ENCODE measurements around the gene PMM1.

PMM1 gene

GRCh38 chr22:41625577-41625976 is 35.9 kb upstream of the PMM1 start:
- no peak overlapping the region for H3K4me3 ChIP-seq (ENCODE audit: low read depth, low read length)
- no peak overlapping the region for H3K27ac ChIP-seq
- no peaks in the 10 kb centered on the region for H3K9me3 ChIP-seq (ENCODE audit: control insufficient read depth, low read length)
- TF ChIP-seq CTCF (IDR thresholded peaks at IDR 0.05), result no peak
- no peaks in the 10 kb centered on the region for H3K36me3 ChIP-seq (ENCODE audit: control insufficient read depth, insufficient read depth, low read length)
- H3K9ac ChIP-seq, result no peak overlapping the region
- no peak overlapping the region for H3K4me2 ChIP-seq (ENCODE audit: low read length)
- peaks cover 4% of the 10 kb centered on the region for H3K4me1 ChIP-seq
- H3K27me3 ChIP-seq (ENCODE audit: control insufficient read depth, insufficient read depth, low read length), result no peaks in the 10 kb centered on the region
- peaks cover 31% of the 10 kb centered on the region for H3K79me2 ChIP-seq
- no peak overlapping the region for H2AFZ ChIP-seq

DNA sequence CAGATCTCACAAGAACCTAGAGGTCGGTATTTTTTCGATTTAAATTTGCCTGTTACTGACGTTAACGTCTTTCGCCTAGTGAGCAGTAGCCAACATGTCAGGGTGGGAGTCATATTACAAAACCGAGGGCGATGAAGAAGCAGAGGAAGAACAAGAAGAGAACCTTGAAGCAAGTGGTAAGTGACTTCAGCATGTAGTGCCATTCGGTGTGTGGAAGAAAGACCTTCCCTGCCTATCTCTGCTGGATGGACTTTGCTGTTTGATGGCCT is 32.2 kb upstream of the PMM1 start:
- Histone ChIP-seq H3K4me1 (peaks cover 10% of the 10 kb centered on the region), H3K4me2 (ENCODE audit: low read length) (peak overlapping the region; percentile 93), H3K9me3 (ENCODE audit: control insufficient read depth, low read length) (no peaks in the 10 kb centered on the region), H2AFZ (peak overlapping the region; percentile 95), H3K4me3 (ENCODE audit: low read depth, low read length) (peak overlapping the region; percentile 100), H3K36me3 (ENCODE audit: control insufficient read depth, insufficient read depth, low read length) (no peaks in the 10 kb centered on the region), H3K27me3 (ENCODE audit: control insufficient read depth, insufficient read depth, low read length) (no peaks in the 10 kb centered on the region), H3K27ac (peak overlapping the region; percentile 99), H3K9ac (peak overlapping the region; percentile 80), H3K79me2 (peaks cover 30% of the 10 kb centered on the region)
- TF ChIP-seq CTCF (IDR thresholded peaks at IDR 0.05), result no peak

GRCh38 chr22:41621099-41621910 is 31.7 kb upstream of the PMM1 start, which contains the start of gene XRCC6:
XRCC6 (plus strand) TSS chr22:41621295; CDS start chr22:41622005, 710 bp downstream.
- Histone ChIP-seq H3K4me2 (ENCODE audit: low read length) (peak within 1 kb of the TSS; percentile 93), H3K4me3 (ENCODE audit: low read depth, low read length) (peak within 1 kb of the TSS; percentile 100), H2AFZ (peak within 1 kb of the TSS; percentile 95), H3K27ac (peak within 1 kb of the TSS; percentile 99), H3K9ac (peak within 1 kb of the TSS; percentile 80), H3K79me2 (peaks cover 27% of the 10 kb centered on the region), H3K27me3 (ENCODE audit: control insufficient read depth, insufficient read depth, low read length) (no peaks in the 10 kb centered on the region), H3K4me1 (peaks cover 10% of the 10 kb centered on the region), H3K36me3 (ENCODE audit: control insufficient read depth, insufficient read depth, low read length) (no peaks in the 10 kb centered on the region), H3K9me3 (ENCODE audit: control insufficient read depth, low read length) (no peaks in the 10 kb centered on the region)
- TF ChIP-seq CTCF (IDR thresholded peaks at IDR 0.05), result no peak

GRCh38 chr22:41620589-41621098 is 31.0 kb upstream of the PMM1 start, which contains the start of gene DESI1:
DESI1 (minus strand) TSS chr22:41621043; CDS start chr22:41620839, 204 bp downstream.
- no peaks in the 10 kb centered on the region for H3K27me3 ChIP-seq (ENCODE audit: control insufficient read depth, insufficient read depth, low read length)
- peak within 1 kb of the TSS; percentile 100 for H3K4me3 ChIP-seq (ENCODE audit: low read depth, low read length)
- no peaks in the 10 kb centered on the region for H3K9me3 ChIP-seq (ENCODE audit: control insufficient read depth, low read length)
- H3K4me2 ChIP-seq (ENCODE audit: low read length), result peak within 1 kb of the TSS; percentile 93
- H3K4me1 ChIP-seq, result peaks cover 10% of the 10 kb centered on the region
- peak within 1 kb of the TSS; percentile 95 for H2AFZ ChIP-seq
- H3K9ac ChIP-seq, result peak within 1 kb of the TSS; percentile 80
- no peak for TF ChIP-seq CTCF (IDR thresholded peaks at IDR 0.05)
- no peaks in the 10 kb centered on the region for H3K36me3 ChIP-seq (ENCODE audit: control insufficient read depth, insufficient read depth, low read length)
- peaks cover 27% of the 10 kb centered on the region for H3K79me2 ChIP-seq
- peak within 1 kb of the TSS; percentile 99 for H3K27ac ChIP-seq

All from parathyroid adenoma (tissue), 2 donors.